ENCODE data around the gene TSC2.

DNA sequence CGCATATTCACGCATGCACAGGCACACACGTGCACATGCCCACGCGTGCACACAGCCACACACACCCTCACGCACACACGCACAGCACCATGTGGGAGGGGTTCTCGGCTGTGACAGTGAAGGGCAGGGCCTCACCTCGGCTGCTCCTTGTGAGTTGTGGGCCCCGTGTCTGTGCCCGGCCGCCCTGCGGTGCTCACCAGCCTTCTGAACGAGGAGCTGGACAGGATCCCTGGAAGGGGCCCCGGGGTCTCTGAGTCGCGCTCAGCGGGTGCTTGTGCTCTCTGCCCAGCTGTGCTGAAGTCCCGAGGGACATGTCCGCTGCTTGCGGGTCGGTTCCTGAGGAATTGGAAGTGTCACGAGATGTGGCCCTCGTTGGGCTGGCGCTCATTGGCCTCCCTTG is 16.1 kb downstream of the TSC2 start:
- TF ChIP-seq POLR2A (IDR thresholded peaks at IDR 0.05) (no peak), EP300 (IDR thresholded peaks at IDR 0.05) (no peak)
- TF ChIP-seq, protein P1, sequence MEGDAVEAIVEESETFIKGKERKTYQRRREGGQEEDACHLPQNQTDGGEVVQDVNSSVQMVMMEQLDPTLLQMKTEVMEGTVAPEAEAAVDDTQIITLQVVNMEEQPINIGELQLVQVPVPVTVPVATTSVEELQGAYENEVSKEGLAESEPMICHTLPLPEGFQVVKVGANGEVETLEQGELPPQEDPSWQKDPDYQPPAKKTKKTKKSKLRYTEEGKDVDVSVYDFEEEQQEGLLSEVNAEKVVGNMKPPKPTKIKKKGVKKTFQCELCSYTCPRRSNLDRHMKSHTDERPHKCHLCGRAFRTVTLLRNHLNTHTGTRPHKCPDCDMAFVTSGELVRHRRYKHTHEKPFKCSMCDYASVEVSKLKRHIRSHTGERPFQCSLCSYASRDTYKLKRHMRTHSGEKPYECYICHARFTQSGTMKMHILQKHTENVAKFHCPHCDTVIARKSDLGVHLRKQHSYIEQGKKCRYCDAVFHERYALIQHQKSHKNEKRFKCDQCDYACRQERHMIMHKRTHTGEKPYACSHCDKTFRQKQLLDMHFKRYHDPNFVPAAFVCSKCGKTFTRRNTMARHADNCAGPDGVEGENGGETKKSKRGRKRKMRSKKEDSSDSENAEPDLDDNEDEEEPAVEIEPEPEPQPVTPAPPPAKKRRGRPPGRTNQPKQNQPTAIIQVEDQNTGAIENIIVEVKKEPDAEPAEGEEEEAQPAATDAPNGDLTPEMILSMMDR (IDR thresholded peaks at IDR 0.05) = no peak
